GM04503 (cell line): ENCODE measurements around the gene RUNDC1.

ENCODE experiments used
- DNase-seq: peaks from one replicate; pipeline ENCODE4 v3.0.0-alpha.2; 2012; ENCODE audit warnings: low read depth

RUNDC1 gene

DNA sequence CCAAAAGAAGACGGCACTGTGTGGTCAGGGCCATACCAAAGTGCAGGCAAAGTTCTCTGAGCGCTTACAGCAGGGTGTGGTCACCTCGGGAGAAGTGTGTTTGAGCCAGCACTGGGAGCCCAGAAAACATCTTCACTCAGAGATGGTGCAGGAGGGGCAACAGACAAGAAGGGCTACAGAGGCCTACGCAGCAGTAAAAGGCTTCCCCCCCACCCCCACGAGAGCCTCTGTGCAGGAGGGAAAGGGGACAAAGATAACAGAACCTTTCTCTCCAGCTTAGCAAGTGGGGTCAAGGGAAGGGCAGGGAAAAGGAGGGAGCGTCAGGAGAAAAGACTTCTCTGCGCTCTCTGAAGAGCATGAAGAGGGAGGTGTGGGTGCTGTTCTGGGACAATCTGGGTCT lies 39.1 kb downstream of the RUNDC1 start:
- no peak for DNase-seq

DNA sequence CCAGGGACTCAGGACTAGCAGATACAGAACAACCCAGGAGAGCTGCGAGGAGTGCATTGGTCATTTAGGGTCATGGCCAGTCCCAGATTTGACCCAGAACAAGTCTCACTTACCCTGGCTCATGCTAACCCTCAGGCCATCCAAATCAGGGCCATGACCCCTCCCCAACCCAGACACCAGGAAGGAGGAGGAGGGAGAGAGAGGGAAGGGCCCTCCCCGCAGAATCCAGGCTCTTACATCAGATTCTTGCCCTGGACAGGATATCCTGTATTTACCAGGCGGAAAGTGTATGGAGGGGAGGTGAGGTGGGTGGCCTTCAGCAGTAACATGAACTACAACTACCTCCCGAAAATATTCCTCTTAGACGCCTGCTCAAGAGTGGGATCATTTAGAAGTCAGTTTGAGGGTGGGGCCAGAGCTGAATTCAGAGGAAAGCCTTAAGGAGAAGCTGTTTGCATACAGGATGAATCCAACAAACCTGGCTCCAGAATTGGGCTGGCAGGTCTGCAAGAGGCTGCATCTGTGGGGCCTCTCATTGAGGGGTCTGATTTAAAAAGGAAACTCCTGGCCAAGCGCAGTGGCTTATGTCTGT lies 39.8 kb downstream of the RUNDC1 start:
- DNase-seq, result no peak

DNA sequence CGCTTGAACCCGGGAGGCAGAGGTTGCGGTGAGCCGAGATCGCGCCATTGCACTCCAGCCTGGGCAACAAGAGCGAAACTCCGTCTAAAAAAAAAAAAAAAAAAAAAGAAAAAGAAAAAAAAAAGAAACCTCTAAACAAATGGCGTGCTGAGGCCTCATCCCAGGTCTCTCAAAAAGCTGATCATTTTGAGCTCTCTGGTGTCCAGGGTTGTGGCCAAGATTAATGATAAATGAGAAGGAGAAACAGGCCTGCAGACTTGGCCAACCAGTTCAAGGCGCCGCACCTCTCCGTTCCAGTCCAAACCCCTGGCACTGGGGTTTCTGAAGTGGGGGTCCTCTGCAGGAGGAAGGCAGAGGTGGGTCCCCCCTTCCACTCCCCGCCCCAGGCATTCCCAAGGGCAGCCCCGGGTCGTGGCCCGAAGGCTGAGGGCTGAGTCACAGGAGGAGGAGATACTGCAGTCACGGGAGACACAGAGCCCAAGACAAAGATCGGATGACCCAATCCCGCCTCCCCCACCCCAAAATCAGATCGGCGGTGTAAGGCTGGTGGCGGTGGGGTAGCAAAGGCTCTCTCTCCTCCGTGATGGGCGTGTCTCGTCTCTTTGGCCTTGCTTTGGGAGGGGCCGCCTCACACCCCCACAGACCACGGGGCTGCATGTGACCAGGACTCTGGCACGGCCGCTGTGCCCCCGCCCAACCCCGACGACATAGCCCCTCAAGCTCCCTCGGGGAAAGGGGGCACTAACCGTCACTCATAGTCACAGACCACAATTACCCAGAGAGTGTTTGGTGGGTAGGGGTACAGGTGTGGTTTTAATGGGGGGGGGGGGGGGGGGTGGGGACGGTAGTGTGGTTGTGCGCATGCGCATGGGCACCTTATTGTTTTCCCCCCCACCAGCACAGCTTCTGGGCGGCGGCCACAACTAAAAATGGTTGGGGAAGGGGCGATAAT lies 40.7 kb downstream of the RUNDC1 start:
- peak; percentile 59 for DNase-seq

DNA sequence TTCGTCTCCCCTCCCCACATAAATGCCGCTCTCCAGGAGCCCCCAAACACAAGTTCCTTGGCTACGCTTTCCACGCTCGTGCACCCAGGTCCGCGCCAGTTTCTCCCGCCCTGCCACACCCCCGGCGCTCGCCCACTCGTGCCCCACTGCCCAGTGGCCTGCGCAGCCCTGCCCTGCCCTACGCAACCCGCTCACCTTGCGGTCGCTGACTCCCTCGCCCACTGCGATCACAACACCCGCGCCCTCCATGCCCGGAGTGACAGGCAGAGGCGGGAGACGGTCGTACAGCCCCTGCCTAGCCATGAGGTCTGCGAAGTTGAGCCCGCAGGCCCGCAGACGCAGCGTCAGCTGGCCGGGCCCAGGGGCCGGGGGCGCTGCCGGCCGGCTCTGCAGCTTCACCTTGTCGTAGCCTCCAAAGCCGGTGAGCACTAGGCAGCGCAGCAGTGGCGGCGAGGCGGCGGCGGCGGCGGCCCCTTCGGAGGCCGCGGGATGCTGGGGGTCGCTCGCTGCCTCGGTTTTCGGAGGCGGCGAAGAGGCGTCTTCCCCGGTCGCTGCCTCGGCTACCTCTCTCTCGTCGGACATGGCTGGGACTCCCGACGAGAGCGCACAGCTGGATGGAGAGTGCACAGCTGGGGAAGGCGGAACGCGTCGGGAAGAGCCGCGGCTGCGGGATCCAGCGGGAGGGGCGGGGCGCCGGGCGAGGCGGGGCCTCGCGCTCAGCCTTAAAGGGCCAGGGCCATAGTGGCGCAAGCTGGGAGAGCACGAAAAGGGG lies 41.6 kb downstream of the RUNDC1 start, which contains the start of gene VAT1:
Gene VAT1 (minus strand): TSS at position 645 of the 772 bp plus-strand sequence. CDS start 63 bp downstream, at position 582.
- DNase-seq, result no peak

DNA sequence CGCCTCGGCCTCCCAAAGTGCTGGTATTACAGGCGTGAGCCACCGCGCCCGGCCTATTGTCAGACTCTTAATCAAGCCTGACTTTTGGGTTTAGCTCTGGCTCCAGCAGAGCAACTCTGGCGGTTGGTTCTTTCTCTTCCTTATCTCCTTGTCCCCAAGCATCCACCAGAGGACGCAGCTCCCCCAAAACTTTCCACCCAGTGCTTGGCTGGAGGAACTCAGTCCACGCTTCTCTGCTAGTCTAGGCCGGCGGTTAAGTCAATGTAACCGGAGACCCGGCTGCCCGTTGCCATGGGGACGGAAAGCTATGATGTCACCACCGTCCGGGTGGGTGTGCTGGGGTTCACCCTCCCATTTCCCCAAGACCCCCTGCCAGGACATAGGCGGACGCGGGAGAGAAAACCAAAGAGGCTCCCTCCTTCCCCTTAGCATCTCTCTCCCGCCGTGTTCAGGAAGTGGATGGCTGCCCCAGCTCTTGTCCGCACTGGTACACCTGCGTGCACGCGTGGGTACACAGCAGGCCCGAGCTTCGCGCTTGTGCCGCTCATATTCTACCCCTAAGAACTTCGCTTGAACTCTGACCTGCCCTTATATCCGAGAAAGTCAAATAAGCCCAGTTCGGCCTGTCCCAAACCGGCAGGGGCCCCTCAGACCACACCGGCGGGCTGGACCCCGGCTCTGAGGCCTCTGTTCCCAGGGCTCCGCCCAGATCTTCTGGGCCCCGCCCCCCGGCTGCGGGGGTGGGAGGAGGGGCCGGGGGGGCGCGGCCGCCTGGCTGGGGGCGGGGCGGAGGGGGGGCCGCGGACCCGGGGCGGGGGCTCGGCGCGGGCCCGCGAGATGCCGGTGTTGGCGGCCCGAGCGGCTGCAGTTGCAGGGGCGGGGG lies 44.3 kb downstream of the RUNDC1 start, which contains the start of gene RND2:
Gene RND2 (plus strand): TSS at position 825 of the 883 bp plus-strand sequence. CDS start 117 bp downstream, outside the sequence.
- peak; percentile 80 for DNase-seq

DNA sequence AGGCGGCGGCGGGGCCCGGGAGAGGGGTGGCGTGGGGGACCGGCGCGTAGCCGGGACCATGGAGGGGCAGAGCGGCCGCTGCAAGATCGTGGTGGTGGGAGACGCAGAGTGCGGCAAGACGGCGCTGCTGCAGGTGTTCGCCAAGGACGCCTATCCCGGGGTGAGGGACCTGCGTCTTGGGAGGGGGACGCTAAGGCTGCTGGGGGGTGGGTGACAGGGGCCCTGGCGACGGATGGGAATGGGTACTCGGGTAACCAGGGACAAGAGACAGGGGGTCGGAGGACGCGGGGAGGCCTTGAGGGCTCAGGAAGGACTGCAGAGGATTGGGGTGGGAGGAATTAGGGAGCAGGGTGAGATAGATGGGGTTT lies 44.9 kb downstream of the RUNDC1 start:
- no peak for DNase-seq

DNA sequence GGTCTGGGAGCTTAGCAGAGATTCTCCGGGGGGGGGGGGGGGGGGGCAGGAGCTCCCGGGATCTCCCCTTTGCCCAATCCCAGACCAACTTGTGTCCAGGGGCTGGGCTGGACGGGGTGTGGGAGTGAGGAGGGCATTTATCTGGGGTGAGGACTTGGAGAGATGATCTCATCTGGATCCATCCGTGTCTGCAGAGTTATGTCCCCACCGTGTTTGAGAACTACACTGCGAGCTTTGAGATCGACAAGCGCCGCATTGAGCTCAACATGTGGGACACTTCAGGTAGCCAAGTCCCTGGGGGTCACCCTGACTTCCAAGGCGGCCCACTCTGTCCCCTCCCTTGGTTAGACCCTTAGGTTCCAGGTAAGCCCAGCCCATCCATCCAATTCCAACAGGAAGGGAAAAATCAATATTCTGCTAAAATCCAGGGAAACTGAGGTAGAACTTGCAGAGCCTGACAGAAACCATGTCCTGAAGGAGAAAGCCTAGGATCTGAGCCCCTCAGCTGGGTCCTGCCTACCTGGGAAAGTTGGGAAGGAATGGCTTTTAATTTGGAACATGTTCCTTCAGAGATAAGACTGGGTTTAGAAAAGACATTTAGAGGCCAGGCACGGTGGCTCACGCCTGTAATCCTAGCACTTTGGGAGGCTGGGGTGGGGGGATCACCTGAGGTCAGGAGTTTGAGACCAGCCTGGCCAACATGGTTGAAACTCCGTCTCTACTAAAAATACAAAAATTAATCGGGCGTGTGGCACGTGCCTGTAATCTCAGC lies 45.6 kb downstream of the RUNDC1 start:
- no peak for DNase-seq

DNA sequence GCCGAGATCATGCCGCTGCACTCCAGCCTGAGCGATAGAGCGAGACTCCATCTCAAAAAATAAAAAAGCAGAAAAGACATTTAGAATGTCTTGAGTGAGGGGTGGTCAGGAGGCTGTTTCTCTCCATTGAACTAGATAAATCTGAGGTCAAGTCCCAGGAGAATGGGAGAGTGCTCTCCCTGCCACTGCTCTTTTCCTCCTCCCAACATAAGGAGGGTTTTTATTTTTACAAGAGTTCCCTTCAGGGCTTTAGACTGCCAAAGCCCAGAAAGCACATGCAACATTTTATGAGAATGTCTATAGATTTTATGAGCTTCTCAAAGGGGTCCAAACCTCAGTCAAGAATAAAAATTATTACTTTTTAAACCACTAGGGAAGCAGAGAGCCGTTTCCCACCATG lies 46.2 kb downstream of the RUNDC1 start:
- DNase-seq, result no peak

DNA sequence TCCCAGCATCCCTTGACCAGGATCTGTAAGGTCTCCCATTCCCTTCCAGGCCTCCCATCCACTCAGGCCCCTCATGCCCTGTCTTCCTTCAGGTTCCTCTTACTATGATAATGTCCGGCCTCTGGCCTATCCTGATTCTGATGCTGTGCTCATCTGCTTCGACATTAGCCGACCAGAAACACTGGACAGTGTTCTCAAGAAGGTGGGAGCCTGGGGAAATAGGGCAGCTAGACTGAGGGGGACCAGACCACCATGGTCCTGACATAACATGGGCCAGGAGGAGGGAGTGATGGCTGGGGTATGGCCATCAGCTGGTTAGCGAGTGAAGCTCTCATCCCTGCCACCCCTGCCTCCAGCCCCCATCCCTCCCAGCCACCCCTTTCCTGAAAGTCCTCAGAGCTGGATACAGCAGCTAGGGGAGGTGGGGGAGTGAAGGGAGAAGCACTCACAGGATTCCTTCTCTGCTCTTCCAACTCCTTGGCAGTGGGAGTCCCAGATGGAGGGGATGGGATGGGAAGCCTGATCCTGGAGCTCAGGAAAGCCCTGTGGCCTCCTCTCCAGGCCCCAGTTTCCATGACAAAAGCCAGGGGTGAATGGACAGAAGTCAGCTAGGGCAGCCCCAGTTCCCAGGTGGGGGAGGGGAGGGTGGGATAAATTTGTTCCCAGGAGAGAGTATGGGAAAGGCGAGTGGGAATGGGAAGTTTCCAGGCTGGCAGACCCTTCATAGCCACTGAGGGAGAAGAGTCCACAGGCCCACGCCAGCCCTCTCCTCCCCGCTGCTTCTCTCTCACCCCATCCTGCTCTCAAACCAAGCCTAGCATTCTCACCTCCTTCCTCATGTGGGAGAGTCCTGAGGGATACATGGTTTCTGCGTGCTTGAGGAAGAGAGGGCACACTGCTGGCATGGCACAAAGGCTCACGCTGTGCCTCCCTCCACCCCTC lies 47.0 kb downstream of the RUNDC1 start:
- DNase-seq, result no peak

DNA sequence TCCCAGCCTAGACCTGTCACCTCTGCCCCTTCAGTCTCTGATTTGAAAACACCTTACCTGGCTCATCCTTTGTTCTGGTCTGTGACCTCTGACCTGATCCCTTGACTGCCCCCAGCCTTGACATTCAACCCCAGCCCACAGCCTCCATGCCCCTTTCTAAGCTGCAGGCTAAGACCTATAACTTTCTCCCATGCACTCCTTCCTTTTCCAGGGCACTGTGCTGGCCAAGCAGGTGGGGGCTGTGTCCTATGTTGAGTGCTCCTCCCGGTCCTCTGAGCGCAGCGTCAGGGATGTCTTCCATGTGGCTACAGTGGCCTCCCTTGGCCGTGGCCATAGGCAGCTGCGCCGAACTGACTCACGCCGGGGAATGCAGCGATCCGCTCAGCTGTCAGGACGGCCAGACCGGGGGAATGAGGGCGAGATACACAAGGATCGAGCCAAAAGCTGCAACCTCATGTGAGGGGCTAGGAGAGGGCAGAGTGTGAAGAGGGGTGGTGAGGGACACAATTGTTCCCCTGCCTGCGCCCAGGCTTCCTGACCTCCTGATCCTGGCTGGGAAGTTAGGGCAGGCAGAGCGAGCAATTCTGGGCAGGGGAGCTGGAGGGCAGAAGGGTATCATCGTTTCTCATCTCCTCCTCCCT lies 48.0 kb downstream of the RUNDC1 start:
- no peak for DNase-seq

DNA sequence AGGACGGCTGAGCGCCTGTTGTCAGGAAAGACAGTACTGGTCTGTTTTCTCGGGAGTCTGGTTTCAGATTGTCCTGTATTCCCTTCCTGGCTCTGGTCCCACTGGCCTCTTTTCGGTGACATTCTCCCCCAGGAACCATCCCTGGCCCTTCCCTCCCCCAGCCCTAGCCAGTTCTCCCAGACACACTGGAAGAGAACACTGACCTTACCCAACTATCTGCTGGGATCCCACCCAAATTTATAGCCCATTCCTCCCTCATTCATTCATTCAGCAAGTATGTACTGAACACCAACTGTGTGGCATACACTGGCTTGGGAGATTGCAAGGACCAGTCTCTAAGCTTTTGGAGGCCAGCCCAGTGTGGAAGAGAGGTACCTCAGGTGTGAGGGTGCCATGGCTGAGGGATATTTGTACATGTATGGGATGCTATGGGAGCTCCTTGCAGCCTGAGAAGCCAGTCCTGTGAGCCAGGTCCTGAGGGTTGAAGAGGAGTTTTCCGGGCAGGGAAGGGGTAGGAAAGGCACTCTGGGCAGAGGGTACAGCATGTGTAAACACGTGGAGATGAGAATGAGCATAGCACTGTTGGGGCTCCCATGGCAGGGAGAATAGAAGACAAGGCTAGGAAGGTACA lies 49.9 kb downstream of the RUNDC1 start:
- no peak for DNase-seq

DNA sequence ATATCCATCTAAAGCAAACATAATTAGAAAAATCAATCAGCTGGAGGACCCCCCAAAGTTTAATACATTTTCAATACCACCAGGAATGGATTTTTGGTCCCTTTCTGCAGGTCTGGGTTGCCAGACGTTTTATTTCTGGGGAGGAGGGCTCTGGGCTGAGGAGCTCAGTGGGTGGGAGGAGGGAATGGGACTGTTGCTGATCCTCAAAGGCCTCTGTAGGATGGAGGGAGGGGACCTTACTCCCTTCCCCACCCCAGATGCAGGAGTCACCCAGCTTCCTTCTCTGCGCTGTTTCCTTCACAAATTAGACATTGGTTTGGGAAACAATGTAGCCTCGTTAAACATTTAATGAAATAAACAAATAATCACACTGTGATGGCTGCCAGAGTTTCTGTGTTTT lies 51.3 kb downstream of the RUNDC1 start:
- no peak for DNase-seq

DNA sequence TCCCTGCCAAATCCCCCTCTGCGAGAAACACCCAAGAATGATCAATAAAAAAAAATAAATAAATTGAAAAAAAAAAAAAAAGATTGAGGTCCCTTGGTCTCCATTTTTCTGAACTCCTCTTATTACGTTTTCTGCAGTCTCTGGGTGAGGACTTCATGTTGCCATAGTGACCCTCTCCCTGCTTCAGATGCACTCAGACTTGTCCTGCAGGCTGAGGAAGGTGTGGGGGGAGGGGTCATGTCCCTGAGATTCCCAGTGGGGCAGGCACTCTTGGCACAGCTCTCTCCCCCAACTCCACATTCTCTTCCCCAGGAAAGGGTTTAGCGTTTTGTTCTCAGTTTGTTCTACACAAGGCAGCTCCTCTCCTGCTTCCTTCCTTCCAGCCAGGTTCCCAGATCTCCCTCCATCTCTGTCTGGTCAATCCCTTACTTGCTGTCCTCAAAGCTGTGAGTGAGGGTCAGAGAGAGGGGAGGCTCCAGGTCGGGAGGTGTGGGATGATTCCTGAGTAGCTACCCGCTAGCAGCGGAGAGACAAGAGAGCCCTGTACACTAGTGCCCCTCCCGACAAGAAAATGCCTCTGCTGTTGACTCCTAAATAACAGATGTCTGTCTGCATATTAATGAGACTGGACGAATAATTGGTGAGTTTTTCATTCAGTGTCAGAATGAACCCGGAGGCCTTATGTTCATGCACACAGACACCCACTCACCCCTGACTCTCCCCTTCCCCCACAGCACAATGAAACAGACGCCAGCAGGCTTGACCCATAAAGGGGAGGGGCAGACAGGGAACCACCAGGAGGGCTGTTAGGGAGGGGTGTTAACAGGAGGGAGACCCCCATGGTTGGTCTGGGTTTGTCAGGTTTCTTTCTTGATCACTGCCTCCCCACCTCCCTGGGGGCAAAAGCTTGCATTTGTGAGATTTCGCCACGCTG lies 53.9 kb downstream of the RUNDC1 start:
- no peak for DNase-seq

DNA sequence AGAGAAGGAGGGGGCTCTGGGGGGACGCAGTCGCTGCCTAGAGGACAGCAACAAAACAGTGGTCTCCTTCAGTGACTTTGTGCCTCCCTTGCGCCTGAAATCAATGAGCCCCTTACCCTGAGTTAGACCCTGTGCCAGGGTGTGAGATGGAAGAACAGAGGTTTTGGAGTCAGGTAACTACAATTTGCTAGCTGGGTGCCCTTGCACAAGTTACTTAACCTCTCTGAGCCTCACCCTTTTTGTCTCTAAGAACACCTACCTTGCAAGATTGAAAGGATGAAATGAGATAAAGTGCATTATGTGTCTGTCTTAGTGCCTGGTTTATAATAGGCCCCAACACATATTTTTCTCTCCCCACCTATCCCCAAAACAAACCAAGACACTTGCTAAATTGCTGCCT lies 54.5 kb downstream of the RUNDC1 start:
- no peak for DNase-seq

DNA sequence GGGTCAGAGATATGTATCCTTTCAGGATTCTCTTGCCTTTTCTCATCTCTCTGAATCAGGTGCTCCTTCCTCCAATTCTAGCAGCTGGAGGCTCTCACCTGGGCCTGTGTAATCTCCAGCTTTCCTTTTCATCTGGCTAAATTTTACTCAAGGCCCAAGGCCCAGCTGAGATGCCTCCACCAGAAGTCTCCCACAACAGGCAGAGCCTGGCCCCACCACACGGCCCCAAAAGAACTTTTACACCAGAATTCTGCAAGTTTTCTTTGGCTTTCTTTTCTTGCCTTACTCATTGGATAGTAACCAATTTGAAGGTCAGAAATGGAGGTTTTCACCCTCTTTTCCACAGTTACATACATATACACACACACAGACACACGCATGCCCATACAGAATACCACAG lies 59.3 kb downstream of the RUNDC1 start:
- no peak for DNase-seq

DNA sequence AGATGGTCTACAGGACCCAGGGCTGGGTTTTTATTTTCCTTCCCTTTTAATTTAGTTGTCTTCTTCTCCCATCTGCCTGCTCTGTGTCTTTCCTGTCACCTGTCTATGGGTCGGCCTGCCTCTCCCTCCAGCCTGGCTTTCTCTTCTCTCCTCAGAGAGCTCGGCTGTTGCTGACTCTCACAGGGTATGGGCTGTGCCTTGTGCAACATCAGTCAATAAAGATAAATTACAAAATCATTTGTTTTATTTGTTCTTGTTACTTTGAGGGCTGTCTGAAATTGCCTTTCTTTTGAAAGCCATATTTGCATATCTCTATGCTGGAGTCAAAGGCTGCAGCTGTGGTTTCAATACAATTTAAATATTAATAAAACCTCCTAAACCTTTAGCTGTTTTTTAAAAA lies 60.3 kb downstream of the RUNDC1 start:
- DNase-seq, result no peak

DNA sequence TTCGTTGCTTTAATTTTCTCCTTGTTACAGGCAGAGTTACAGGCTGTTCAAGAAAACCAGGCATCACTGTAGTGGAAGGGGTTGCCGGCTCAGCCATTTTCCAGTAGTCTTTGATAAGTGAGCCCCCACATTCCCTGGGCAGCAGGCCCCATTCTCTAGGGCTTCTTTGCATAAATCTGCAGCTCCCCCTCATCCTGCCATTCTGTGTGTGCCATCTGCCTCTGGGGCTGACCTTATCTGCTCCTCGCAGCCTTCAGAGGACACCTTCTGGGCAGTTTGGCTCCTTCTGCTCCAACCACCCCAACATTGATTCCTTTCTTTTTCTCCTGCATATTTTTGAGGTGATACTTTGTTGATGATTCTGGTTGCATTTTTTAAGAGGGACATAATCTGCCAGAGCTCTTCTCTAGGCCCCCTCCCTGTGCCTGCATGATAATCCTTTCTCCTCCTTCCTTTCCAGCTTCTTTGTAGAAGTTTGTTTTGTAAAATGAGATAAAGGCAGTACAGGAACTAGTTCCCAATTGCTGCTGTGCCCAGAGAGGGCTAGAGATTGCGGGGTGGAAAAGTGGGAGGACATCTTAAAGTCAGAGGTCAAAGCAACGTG lies 61.8 kb downstream of the RUNDC1 start:
- no peak for DNase-seq
